Neural progenitor cell (in vitro differentiated cells): ENCODE measurements around the gene CASK.

Experiments used
- CTCF ChIP-seq: fragments of 200-600 bp; sonication (generic); IDR thresholded peaks from 2 replicates; pipeline ENCODE4 v1.5.1; 2017; ENCODE audit warnings: antibody characterized with exemption, mild to moderate bottlenecking
- EZH2 ChIP-seq: fragments of 200-600 bp; sonication (generic); IDR thresholded peaks from 2 replicates; pipeline ENCODE4 v1.6.1; 2017; ENCODE audit warnings: antibody characterized with exemption, mild to moderate bottlenecking, moderate library complexity
- EZH2phosphoT487 ChIP-seq: fragments of 200-600 bp; sonication (generic); IDR thresholded peaks from 2 replicates; pipeline ENCODE4 v1.6.1; 2017; ENCODE audit warnings: antibody characterized with exemption

DNA sequence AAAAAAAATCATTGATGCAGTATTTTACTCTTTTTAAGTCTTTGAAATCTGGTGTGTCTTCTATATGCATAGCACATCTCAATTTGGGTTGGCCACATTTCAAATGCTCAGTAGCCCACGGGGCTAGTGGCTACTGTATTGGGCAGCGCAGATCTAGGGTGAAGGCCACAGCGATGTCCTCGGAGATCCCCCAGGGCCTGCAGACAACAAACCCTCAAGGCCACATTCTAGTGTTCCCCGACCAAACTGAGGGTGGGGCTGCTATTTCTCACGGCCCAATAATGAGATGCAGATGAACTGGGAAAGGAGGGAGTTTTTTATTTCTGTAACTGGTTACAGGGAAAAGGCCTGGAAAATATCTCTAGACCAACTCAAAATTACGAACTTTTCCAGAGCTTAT lies 452.6 kb downstream of the CASK start:
- TF ChIP-seq CTCF (no peak), EZH2phosphoT487 (no peak), EZH2 (no peak)
